Measurements from ENCODE around the gene MISP3.

DNA sequence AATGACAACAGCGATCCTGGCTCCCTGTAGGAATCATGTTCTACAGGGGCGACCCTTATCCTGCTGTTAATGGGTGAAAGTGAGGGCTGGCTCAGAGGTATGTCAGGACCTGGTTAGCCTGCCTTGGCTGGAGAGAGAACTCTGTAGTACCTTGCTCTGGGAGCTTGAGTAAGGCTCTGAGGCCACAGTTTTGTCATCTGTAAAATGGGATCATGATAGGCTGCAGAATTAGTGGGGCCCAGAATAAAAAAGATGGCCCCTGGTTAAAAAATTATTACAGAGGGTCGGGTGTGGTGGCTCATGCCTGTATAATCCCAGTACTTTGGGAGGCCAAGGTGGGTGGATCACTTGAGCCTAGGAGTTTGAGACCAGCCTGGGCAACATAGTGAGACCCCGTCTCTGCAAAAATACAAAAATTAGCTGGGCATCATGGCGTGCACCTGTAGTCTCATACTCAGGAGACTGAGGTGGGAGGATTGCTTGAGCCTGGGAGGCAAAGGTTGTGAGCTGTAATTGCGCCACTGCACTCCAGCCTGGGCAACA lies 28.5 kb downstream of the MISP3 start:
- no peak for TF ChIP-seq YY1 (IDR thresholded peaks at IDR 0.05; ENCODE audit: insufficient read depth, insufficient read length)
- TF ChIP-seq ZNF274 (IDR thresholded peaks at IDR 0.05; ENCODE audit: low read depth, low read length) = no peak
- no peak for TF ChIP-seq SUZ12 (IDR thresholded peaks at IDR 0.05; ENCODE audit: extremely low read depth, insufficient read depth, insufficient read length)

All from NT2/D1 (cell line).